Calu3 (cell line): Measurements from ENCODE around the gene SLC4A11. TPM values are rescaled to one million over a fixed set of nuclear protein-coding genes. Genes with fewer than 3 reads are reported as not detected.

Source experiments
- BruUV-seq: library from RNA; stranded (reverse); fragments of 400-500 nt; replicated peaks from 2 replicates; lab custom pipeline; 2021; lab: Mats Ljungman, UMichigan
- CTCF ChIA-PET: fragments of 300-600 bp; sonication (Branson Sonifier 250); formaldehyde crosslinking; loops from one replicate; lab custom pipeline; 2022; ENCODE audit warnings: antibody characterized with exemption; lab: Charles Lee
- DNase-seq: peaks from one replicate; pipeline ENCODE4 v3.0.0; 2022
- H3K27ac Mint-ChIP-seq: one replicate; pipeline ENCODE4 v1.8.0; 2022; ENCODE audit warnings: mixed read lengths; ENCODE audit not compliant: unreplicated experiment
- H3K27me3 Mint-ChIP-seq: one replicate; pipeline ENCODE4 v1.8.0; 2022; ENCODE audit warnings: mixed read lengths; ENCODE audit not compliant: unreplicated experiment
- H3K36me3 Mint-ChIP-seq: one replicate; pipeline ENCODE4 v1.8.0; 2022; ENCODE audit warnings: mild to moderate bottlenecking, moderate library complexity, mixed read lengths; ENCODE audit not compliant: insufficient read depth, unreplicated experiment
- H3K4me1 Mint-ChIP-seq: one replicate; pipeline ENCODE4 v1.8.0; 2022; ENCODE audit warnings: mild to moderate bottlenecking, low read depth, mixed read lengths; ENCODE audit not compliant: unreplicated experiment
- H3K4me3 Mint-ChIP-seq: one replicate; pipeline ENCODE4 v1.8.0; 2022; ENCODE audit warnings: mild to moderate bottlenecking, low read depth, moderate library complexity, mixed read lengths; ENCODE audit not compliant: unreplicated experiment
- H3K9me3 Mint-ChIP-seq: one replicate; pipeline ENCODE4 v1.8.0; 2022; ENCODE audit warnings: low read depth, mixed read lengths; ENCODE audit not compliant: unreplicated experiment
- intact Hi-C: fragments of 100-400 bp; cut with micrococcal nuclease; formaldehyde crosslinking; loops from one replicate; pipeline ENCODE4 v1.10.0; 2022; ENCODE audit not compliant: unreplicated experiment
- total RNA-seq: library from RNA; stranded (reverse); gene quantifications from 2 replicates; pipeline ENCODE4 v1.2.3, GENCODE V29; 2022
- TF ChIP-seq, protein P1 (sequence below): fragments of 200-600 bp; IDR thresholded peaks from one replicate; pipeline ENCODE4 v1.8.0; 2022; ENCODE audit warnings: antibody characterized with exemption; ENCODE audit not compliant: unreplicated experiment

SLC4A11 gene
- total RNA-seq, 1 experiment from 2014 or later, result 9.4 TPM

GRCh38 chr20:3246682-3247081 is 7.7 kb upstream of the SLC4A11 start:
- Mint-ChIP-seq H3K4me3 (no peak overlapping the region), H3K27ac (no peak overlapping the region), H3K9me3 (no peaks in the 10 kb centered on the region), H3K4me1 (no peaks in the 10 kb centered on the region), H3K36me3 (no peaks in the 10 kb centered on the region), H3K27me3 (no peaks in the 10 kb centered on the region)
- no peak for DNase-seq
- CTCF ChIA-PET, result no interaction called here
- no TSS peak for BruUV-seq
- TF ChIP-seq, protein P1, sequence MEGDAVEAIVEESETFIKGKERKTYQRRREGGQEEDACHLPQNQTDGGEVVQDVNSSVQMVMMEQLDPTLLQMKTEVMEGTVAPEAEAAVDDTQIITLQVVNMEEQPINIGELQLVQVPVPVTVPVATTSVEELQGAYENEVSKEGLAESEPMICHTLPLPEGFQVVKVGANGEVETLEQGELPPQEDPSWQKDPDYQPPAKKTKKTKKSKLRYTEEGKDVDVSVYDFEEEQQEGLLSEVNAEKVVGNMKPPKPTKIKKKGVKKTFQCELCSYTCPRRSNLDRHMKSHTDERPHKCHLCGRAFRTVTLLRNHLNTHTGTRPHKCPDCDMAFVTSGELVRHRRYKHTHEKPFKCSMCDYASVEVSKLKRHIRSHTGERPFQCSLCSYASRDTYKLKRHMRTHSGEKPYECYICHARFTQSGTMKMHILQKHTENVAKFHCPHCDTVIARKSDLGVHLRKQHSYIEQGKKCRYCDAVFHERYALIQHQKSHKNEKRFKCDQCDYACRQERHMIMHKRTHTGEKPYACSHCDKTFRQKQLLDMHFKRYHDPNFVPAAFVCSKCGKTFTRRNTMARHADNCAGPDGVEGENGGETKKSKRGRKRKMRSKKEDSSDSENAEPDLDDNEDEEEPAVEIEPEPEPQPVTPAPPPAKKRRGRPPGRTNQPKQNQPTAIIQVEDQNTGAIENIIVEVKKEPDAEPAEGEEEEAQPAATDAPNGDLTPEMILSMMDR, result no peak
- intact Hi-C loops, result no loop called here

GRCh38 chr20:3245711-3246110 is 6.7 kb upstream of the SLC4A11 start:
- DNase-seq, result no peak
- no peak overlapping the region for H3K27ac Mint-ChIP-seq
- H3K36me3 Mint-ChIP-seq, result peaks cover 4% of the 10 kb centered on the region
- no peaks in the 10 kb centered on the region for H3K4me1 Mint-ChIP-seq
- CTCF ChIA-PET, result interaction anchor here (0.6 kb wide), 1 partner anchor 298 kb away, joined by 3 read pairs; no protein-coding TSS in a partner anchor
- TF ChIP-seq, protein P1, result no peak
- no TSS peak for BruUV-seq
- no peak overlapping the region for H3K4me3 Mint-ChIP-seq
- peaks cover 8% of the 10 kb centered on the region for H3K27me3 Mint-ChIP-seq
- intact Hi-C loops, result no loop called here
- no peaks in the 10 kb centered on the region for H3K9me3 Mint-ChIP-seq

GRCh38 chr20:3245156-3245555 is 6.2 kb upstream of the SLC4A11 start:
- BruUV-seq, result no TSS peak
- TF ChIP-seq, protein P1, result no peak
- H3K4me3 Mint-ChIP-seq, result no peak overlapping the region
- DNase-seq, result no peak
- H3K27ac Mint-ChIP-seq, result no peak overlapping the region
- no peaks in the 10 kb centered on the region for H3K9me3 Mint-ChIP-seq
- no peaks in the 10 kb centered on the region for H3K4me1 Mint-ChIP-seq
- CTCF ChIA-PET, result no interaction called here
- peaks cover 5% of the 10 kb centered on the region for H3K36me3 Mint-ChIP-seq
- intact Hi-C loops, result no loop called here
- H3K27me3 Mint-ChIP-seq, result peaks cover 14% of the 10 kb centered on the region

- no peaks in the 10 kb centered on the region for H3K9me3 Mint-ChIP-seq
- H3K4me3 Mint-ChIP-seq, result no peak overlapping the region
- intact Hi-C loops, result no loop called here
- no TSS peak for BruUV-seq
- no peaks in the 10 kb centered on the region for H3K4me1 Mint-ChIP-seq
- peaks cover 19% of the 10 kb centered on the region for H3K27me3 Mint-ChIP-seq
- DNase-seq, result no peak
- TF ChIP-seq, protein P1, result no peak
- CTCF ChIA-PET, result no interaction called here
- no peak overlapping the region for H3K27ac Mint-ChIP-seq
- H3K36me3 Mint-ChIP-seq, result peaks cover 10% of the 10 kb centered on the region
These were observed 5.6 kb upstream of the SLC4A11 start for GRCh38 chr20:3244613-3245012.
